ENCODE data around the gene COL21A1.

GRCh38 chr6:56038764-56039163 lies 208.6 kb downstream of the COL21A1 start:
- TF ChIP-seq POLR2AphosphoS5 (IDR thresholded peaks at IDR 0.05; ENCODE audit: low read depth, low read length) (no peak), POLR2A (IDR thresholded peaks at IDR 0.05; ENCODE audit: low read depth, low read length) (no peak)

All from GM12892 (cell line).